Type B pancreatic cell (in vitro differentiated cells): ENCODE measurements around the gene OXNAD1. TPM values are rescaled to one million over a fixed set of nuclear protein-coding genes. Genes with fewer than 3 reads are reported as not detected.
A peak's percentile ranks its signal among the peaks of the same experiment; 100 is the strongest.

Experiments
- DNase-seq: peaks from one replicate; pipeline ENCODE4 v3.0.0; 2021; ENCODE audit warnings: mixed read lengths; ENCODE audit not compliant: unreplicated experiment; ENCODE audit errors: extremely low spot score
- H3K27ac Mint-ChIP-seq: 2 replicates; pipeline ENCODE4 v1.8.0; 2021; ENCODE audit warnings: mild to moderate bottlenecking, mixed read lengths
- H3K27me3 Mint-ChIP-seq: 2 replicates; pipeline ENCODE4 v1.8.0; 2021; ENCODE audit warnings: mixed read lengths
- H3K36me3 Mint-ChIP-seq: 2 replicates; pipeline ENCODE4 v1.8.0; 2021; ENCODE audit warnings: mixed read lengths
- H3K4me1 Mint-ChIP-seq: one replicate; pipeline ENCODE4 v1.8.0; 2021; ENCODE audit warnings: mixed read lengths; ENCODE audit not compliant: unreplicated experiment
- H3K4me3 Mint-ChIP-seq: 2 replicates; pipeline ENCODE4 v1.8.0; 2021; ENCODE audit warnings: mild to moderate bottlenecking, mixed read lengths
- H3K9me3 Mint-ChIP-seq: 2 replicates; pipeline ENCODE4 v1.8.0; 2021; ENCODE audit warnings: mixed read lengths
- CTCF ChIP-seq: fragments of 200-600 bp; sonication (generic); conservative IDR thresholded peaks from 2 replicates; pipeline ENCODE4 v1.5.0; 2021; ENCODE audit warnings: antibody characterized with exemption, mild to moderate bottlenecking
- long read RNA-seq: library from polyadenylated mRNA; unstranded; transcript quantifications from one replicate; pipeline ENCODE4 v2.0.0, GENCODE V29; 2020
- total RNA-seq: library from RNA; stranded (reverse); gene quantifications from 2 replicates; pipeline ENCODE4 v1.2.1, GENCODE V29; 2021; ENCODE audit warnings: low replicate concordance

OXNAD1 gene
- total RNA-seq: 15.1 and 16.0 TPM in 2 replicates
- long read RNA-seq, transcript OXNAD1-209 (9 exons, 3,983 nt): minor isoform, 5 of 66 reads
- long read RNA-seq, transcript OXNAD1-201 (9 exons, 3,929 nt): major isoform, 31 of 66 reads
- long read RNA-seq, partial matches to known transcripts: 5 of 66 reads
- long read RNA-seq, other reads (novel, unspliced or antisense): 17 of 66 reads

GRCh38 chr3:16264708-16265454, at the start of gene OXNAD1, which contains the start of gene DPH3:
TSS of gene OXNAD1 (plus strand) at chr3:16265212. CDS start at chr3:16270953, 5,741 bp downstream.
TSS of gene DPH3 (minus strand) at chr3:16264943. CDS start at chr3:16264876, 67 bp downstream.
- Mint-ChIP-seq H3K27me3 (no peaks in the 10 kb centered on the region), H3K4me1 (peaks cover 19% of the 10 kb centered on the region), H3K27ac (peak within 1 kb of the TSS; percentile 99), H3K9me3 (no peaks in the 10 kb centered on the region), H3K36me3 (no peaks in the 10 kb centered on the region), H3K4me3 (peak within 1 kb of the TSS; percentile 98)
- DNase-seq: peak; percentile 99
- TF ChIP-seq CTCF: peak; percentile 59

- H3K36me3 Mint-ChIP-seq: no peaks in the 10 kb centered on the region
Measured at GRCh38 chr3:16216373-16216935, 48.6 kb upstream of the OXNAD1 start.

GRCh38 chr3:16219777-16220176, 45.2 kb upstream of the OXNAD1 start:
- no peak for TF ChIP-seq CTCF
- H3K27me3 Mint-ChIP-seq: peaks cover 7% of the 10 kb centered on the region
- H3K27ac Mint-ChIP-seq: no peak overlapping the region
- peaks cover 8% of the 10 kb centered on the region for H3K9me3 Mint-ChIP-seq
- no peaks in the 10 kb centered on the region for H3K36me3 Mint-ChIP-seq
- H3K4me3 Mint-ChIP-seq: no peak overlapping the region
- no peak for DNase-seq
- H3K4me1 Mint-ChIP-seq: no peaks in the 10 kb centered on the region

More at GRCh38 chr3:16216373-16216935, 48.6 kb upstream of the OXNAD1 start:
- no peak for TF ChIP-seq CTCF
- no peak for DNase-seq
- no peaks in the 10 kb centered on the region for H3K4me1 Mint-ChIP-seq
- H3K27me3 Mint-ChIP-seq: peaks cover 7% of the 10 kb centered on the region
- no peak overlapping the region for H3K27ac Mint-ChIP-seq
- peaks cover under 1% of the 10 kb centered on the region for H3K9me3 Mint-ChIP-seq
- H3K4me3 Mint-ChIP-seq: no peak overlapping the region

- Mint-ChIP-seq H3K4me1 (no peaks in the 10 kb centered on the region), H3K36me3 (no peaks in the 10 kb centered on the region), H3K4me3 (no peak overlapping the region), H3K9me3 (peaks cover 8% of the 10 kb centered on the region), H3K27ac (no peak overlapping the region), H3K27me3 (peaks cover 7% of the 10 kb centered on the region)
- TF ChIP-seq CTCF: no peak
- DNase-seq: no peak
Measured at GRCh38 chr3:16221990-16222389, 43.0 kb upstream of the OXNAD1 start.

GRCh38 chr3:16222547-16222946, 42.5 kb upstream of the OXNAD1 start:
- H3K36me3 Mint-ChIP-seq: no peaks in the 10 kb centered on the region
- peaks cover 8% of the 10 kb centered on the region for H3K9me3 Mint-ChIP-seq
- no peak for TF ChIP-seq CTCF
- no peak overlapping the region for H3K4me3 Mint-ChIP-seq
- H3K4me1 Mint-ChIP-seq: no peaks in the 10 kb centered on the region
- H3K27me3 Mint-ChIP-seq: peaks cover 7% of the 10 kb centered on the region
- H3K27ac Mint-ChIP-seq: no peak overlapping the region
- DNase-seq: no peak
